HepG2 (cell line): Measurements from ENCODE around the gene SHANK2. TPM values are rescaled to one million over a fixed set of nuclear protein-coding genes. Genes with fewer than 3 reads are reported as not detected.
A peak's percentile ranks its signal among the peaks of the same experiment; 100 is the strongest.

Experiments
- HMG20B ChIP-seq: conservative IDR thresholded peaks from 2 replicates; pipeline ENCODE4 v1.6.1; 2016; ENCODE audit warnings: missing genetic modification reagents, missing compliant biosample characterization
- HMGXB4 ChIP-seq, 2 experiments: sonication (generic) in 1 of 2; formaldehyde crosslinking in 1 of 2; IDR thresholded peaks; 2 replicates each; pipeline versions ENCODE4 v1.4.0 to v1.6.1; 2018 to 2020; ENCODE audit warnings: missing genetic modification reagents in 2 of 2, borderline replicate concordance in 1 of 2, low read depth in 1 of 2, mild to moderate bottlenecking in 1 of 2, missing biosample characterization in 1 of 2
- HOXA5 ChIP-seq: sonication (generic); formaldehyde crosslinking; IDR thresholded peaks from 2 replicates; pipeline ENCODE4 v1.4.0; 2020; ENCODE audit warnings: missing genetic modification reagents
- IRF2 ChIP-seq: IDR thresholded peaks from 2 replicates; pipeline ENCODE4 v1.6.1; 2018; ENCODE audit warnings: missing genetic modification reagents, missing compliant biosample characterization
- KAT8 ChIP-seq: IDR thresholded peaks from 2 replicates; pipeline ENCODE4 v1.6.1; 2016; ENCODE audit warnings: missing genetic modification reagents, missing compliant biosample characterization
- KLF13 ChIP-seq: sonication (generic); formaldehyde crosslinking; IDR thresholded peaks from 2 replicates; pipeline ENCODE4 v1.4.0; 2020; ENCODE audit warnings: mild to moderate bottlenecking, missing genetic modification reagents
- NFE2L1 ChIP-seq: sonication (generic); formaldehyde crosslinking; IDR thresholded peaks from 2 replicates; pipeline ENCODE4 v1.4.0; 2020; ENCODE audit warnings: missing genetic modification reagents, mild to moderate bottlenecking, borderline replicate concordance
- RBM39 ChIP-seq: fragments of 200-400 bp; formaldehyde crosslinking; IDR thresholded peaks from one replicate; pipeline ENCODE4 v1.6.1; 2018; ENCODE audit warnings: antibody characterized with exemption, mild to moderate bottlenecking, low read depth, low read length; ENCODE audit not compliant: poor library complexity, severe bottlenecking
- SRSF4 ChIP-seq: fragments of 200-400 bp; formaldehyde crosslinking; IDR thresholded peaks from one replicate; pipeline ENCODE4 v1.6.1; 2018; ENCODE audit warnings: mild to moderate bottlenecking, low read depth, low read length, moderate library complexity; ENCODE audit not compliant: poor library complexity, severe bottlenecking
- SRSF9 ChIP-seq: fragments of 200-400 bp; formaldehyde crosslinking; IDR thresholded peaks from 2 replicates; pipeline ENCODE4 v1.6.1; 2018; ENCODE audit warnings: borderline replicate concordance, mild to moderate bottlenecking, low read depth, low read length; ENCODE audit not compliant: insufficient read depth, poor library complexity, severe bottlenecking
- TAF1 ChIP-seq: sonication (generic); formaldehyde crosslinking; IDR thresholded peaks from 2 replicates; pipeline ENCODE4 v1.4.0; 2020; ENCODE audit warnings: missing genetic modification reagents
- TCF7 ChIP-seq: sonication (generic); IDR thresholded peaks from 2 replicates; pipeline ENCODE4 v1.6.1; 2016; ENCODE audit warnings: antibody characterized with exemption, low read depth
- ZBTB49 ChIP-seq: sonication (generic); formaldehyde crosslinking; IDR thresholded peaks from 2 replicates; pipeline ENCODE4 v1.4.0; 2020; ENCODE audit warnings: missing genetic modification reagents, borderline replicate concordance
- ZNF569 ChIP-seq: sonication (generic); formaldehyde crosslinking; IDR thresholded peaks from 2 replicates; pipeline ENCODE4 v1.5.0; 2020; ENCODE audit warnings: mild to moderate bottlenecking, missing genetic modification reagents, moderate library complexity, borderline replicate concordance
- ZNF678 ChIP-seq: sonication (generic); formaldehyde crosslinking; IDR thresholded peaks from 2 replicates; pipeline ENCODE4 v1.4.0; 2020; ENCODE audit warnings: mild to moderate bottlenecking, missing genetic modification reagents
- ZNF713 ChIP-seq: sonication (generic); formaldehyde crosslinking; IDR thresholded peaks from 2 replicates; pipeline ENCODE4 v1.4.0; 2020; ENCODE audit warnings: mild to moderate bottlenecking, missing genetic modification reagents
- ZNF772 ChIP-seq: sonication (generic); formaldehyde crosslinking; IDR thresholded peaks from 2 replicates; pipeline ENCODE4 v1.5.0; 2020; ENCODE audit warnings: mild to moderate bottlenecking, missing genetic modification reagents
- ZSCAN22 ChIP-seq: sonication (generic); formaldehyde crosslinking; IDR thresholded peaks from 2 replicates; pipeline ENCODE4 v1.4.0; 2020; ENCODE audit warnings: mild to moderate bottlenecking, missing genetic modification reagents
- polyA plus RNA-seq, 8 experiments: library from polyadenylated mRNA; depleted of rRNA in 3 of 8; stranded (reverse) in 7 of 8; unstranded in 1 of 8; fragments of >200 nt; fragmentation: Illumina TruSeq in 4 of 8; extraction: Trizol in 4 of 8; gene quantifications; 2 replicates each; pipeline versions ENCODE4 v1.2.1 to v1.2.3, GENCODE V29; 2011 to 2016; ENCODE audit warnings: low read depth in 4 of 8, missing spikeins in 1 of 8, mixed read lengths in 1 of 8; ENCODE audit not compliant: insufficient read depth in 1 of 8
- total RNA-seq, 5 experiments: library from RNA; depleted of rRNA; stranded (reverse); fragments of >200 nt; fragmentation: Illumina TruSeq; extraction: Trizol; gene quantifications; 2 replicates each; pipeline ENCODE4 v1.2.3, GENCODE V29; 2016; ENCODE audit warnings: low read depth in 1 of 5
- TF ChIP-seq, protein P1 (sequence below): IDR thresholded peaks from 2 replicates; pipeline ENCODE4 v1.6.1; 2018; ENCODE audit warnings: missing genetic modification reagents, mild to moderate bottlenecking, missing compliant biosample characterization
- TF ChIP-seq, protein P2 (sequence below): sonication (generic); formaldehyde crosslinking; IDR thresholded peaks from 2 replicates; pipeline ENCODE4 v1.8.1; 2023; ENCODE audit warnings: mild to moderate bottlenecking, inconsistent platforms, moderate library complexity, missing genetic modification reagents, borderline replicate concordance
- TF ChIP-seq, protein P3 (sequence below): sonication (generic); formaldehyde crosslinking; IDR thresholded peaks from 2 replicates; pipeline ENCODE4 v1.4.0; 2020; ENCODE audit warnings: mild to moderate bottlenecking, missing genetic modification reagents

SHANK2 gene
- total and polyA plus RNA-seq, 2 of the 13 experiments (the other 11 are each of a cell fraction or from before 2014, with no cell fraction given), result 10.2 to 13.0 TPM

DNA sequence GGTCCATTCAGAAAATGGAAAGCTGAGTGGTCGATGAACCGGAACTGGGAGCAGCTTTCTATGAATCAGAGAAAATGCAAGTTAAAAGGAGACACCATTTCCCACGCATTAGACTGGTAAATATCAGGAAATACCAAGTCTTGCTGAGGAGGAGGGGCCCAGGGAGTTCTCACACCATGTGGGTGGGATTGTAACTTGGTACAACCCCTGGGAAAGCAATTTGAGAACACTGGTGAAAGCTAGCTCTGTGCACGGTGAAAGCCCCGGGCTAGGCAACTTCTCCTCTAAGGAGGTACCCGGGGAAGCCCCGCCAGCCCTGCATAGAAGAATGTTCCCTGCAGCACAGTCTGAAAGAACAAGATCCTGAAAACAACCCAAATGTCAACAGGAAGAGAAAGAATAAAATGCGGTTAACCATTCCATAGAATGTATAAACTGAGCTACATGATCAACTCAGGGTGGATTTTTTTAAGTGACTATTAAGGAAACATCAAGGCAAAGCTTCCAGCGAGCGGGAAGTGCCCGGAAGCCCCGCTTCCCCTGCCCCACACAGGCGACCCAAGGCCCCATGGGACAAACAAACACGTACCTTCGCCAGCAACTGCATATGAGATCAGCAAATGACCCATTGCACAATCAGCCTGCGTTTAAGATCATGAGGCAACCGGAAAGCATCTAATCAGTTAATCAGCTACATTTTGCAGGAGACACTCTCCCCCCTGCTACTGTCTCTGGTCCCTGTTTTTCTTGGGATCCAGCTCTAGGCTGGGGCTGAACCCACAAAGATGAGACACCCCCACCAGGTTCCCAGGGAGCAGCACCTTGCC lies 11.3 kb downstream of the SHANK2 start (continued):
- TF ChIP-seq ZBTB49 (CRISPR knock-in tag), result no peak
- TF ChIP-seq NFE2L1 (CRISPR knock-in tag), result no peak
- TF ChIP-seq ZNF713 (CRISPR knock-in tag), result no peak
- TF ChIP-seq SRSF4, result no peak
- TF ChIP-seq TAF1, result no peak; the same call in 1 of the 2 replicates
- TF ChIP-seq SRSF9, result no peak
- no peak for TF ChIP-seq RBM39
- peak; percentile 89 for TF ChIP-seq ZNF772 (CRISPR knock-in tag)
- peak; percentile 87; the same call in 1 of the 2 replicates for TF ChIP-seq HOXA5 (CRISPR knock-in tag)
- no peak for TF ChIP-seq ZNF678 (CRISPR knock-in tag)
- TF ChIP-seq KLF13, result no peak
- 0 out of 2 replicates have a peak, but pooled peaks have one; percentile 63 for TF ChIP-seq HMG20B (CRISPR knock-in tag)
- TF ChIP-seq KAT8 (CRISPR knock-in tag), result peak; percentile 82
- TF ChIP-seq IRF2 (CRISPR knock-in tag), result peak; percentile 92
- no peak; a peak in 1 of 4 replicates for TF ChIP-seq HMGXB4 (CRISPR knock-in tag; IDR thresholded peaks at IDR 0.05; ENCODE audit: borderline replicate concordance in 1 of 2, low read depth in 1 of 2)
- no peak for TF ChIP-seq ZNF569 (CRISPR knock-in tag)
- TF ChIP-seq, protein P1, sequence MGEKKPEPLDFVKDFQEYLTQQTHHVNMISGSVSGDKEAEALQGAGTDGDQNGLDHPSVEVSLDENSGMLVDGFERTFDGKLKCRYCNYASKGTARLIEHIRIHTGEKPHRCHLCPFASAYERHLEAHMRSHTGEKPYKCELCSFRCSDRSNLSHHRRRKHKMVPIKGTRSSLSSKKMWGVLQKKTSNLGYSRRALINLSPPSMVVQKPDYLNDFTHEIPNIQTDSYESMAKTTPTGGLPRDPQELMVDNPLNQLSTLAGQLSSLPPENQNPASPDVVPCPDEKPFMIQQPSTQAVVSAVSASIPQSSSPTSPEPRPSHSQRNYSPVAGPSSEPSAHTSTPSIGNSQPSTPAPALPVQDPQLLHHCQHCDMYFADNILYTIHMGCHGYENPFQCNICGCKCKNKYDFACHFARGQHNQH (CRISPR knock-in tag), result peak; percentile 90
- no peak for TF ChIP-seq ZSCAN22 (CRISPR knock-in tag)
- peak; percentile 52; the same call in 1 of the 2 replicates for TF ChIP-seq TCF7
- TF ChIP-seq, protein P2, sequence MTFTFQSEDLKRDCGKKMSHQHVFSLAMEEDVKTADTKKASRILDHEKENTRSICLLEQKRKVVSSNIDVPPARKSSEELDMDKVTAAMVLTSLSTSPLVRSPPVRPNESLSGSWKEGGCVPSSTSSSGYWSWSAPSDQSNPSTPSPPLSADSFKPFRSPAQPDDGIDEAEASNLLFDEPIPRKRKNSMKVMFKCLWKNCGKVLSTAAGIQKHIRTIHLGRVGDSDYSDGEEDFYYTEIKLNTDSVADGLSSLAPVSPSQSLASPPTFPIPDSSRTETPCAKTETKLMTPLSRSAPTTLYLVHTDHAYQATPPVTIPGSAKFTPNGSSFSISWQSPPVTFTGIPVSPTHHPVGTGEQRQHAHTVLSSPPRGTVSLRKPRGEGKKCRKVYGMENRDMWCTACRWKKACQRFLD (CRISPR knock-in tag), result no peak
- TF ChIP-seq, protein P3, sequence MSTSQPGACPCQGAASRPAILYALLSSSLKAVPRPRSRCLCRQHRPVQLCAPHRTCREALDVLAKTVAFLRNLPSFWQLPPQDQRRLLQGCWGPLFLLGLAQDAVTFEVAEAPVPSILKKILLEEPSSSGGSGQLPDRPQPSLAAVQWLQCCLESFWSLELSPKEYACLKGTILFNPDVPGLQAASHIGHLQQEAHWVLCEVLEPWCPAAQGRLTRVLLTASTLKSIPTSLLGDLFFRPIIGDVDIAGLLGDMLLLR (CRISPR knock-in tag), result no peak
